NB4 (cell line): Measurements from ENCODE around the gene HECW1.

Experiments used
- CTCF ChIP-seq: IDR thresholded peaks from one replicate; pipeline ENCODE4 v1.5.1; 2012; ENCODE audit warnings: low read depth, low read length
- POLR2A ChIP-seq: IDR thresholded peaks from 2 replicates; pipeline ENCODE4 v1.6.1; 2011; ENCODE audit warnings: mild to moderate bottlenecking; ENCODE audit not compliant: insufficient read length; ENCODE audit errors: extremely low read depth

- TF ChIP-seq POLR2A = no peak
- TF ChIP-seq CTCF = no peak
Observed at GRCh38 chr7:43325595-43325994, 213.1 kb downstream of the HECW1 start.
